Activated T-helper 1 cell treated with anti-CD3 and anti-CD28 coated beads, Interleukin-12 subunit alpha, Interleukin-12 subunit beta, Interleukin-2, Interleukin-4 antibody, amounts not matched to agents 30 ng/mL and 10 ng/mL and 1 ng/mL, durations not matched to agents 14 hours and 24 hours and 36 hours (primary cell): ENCODE results near the gene C9orf153. TPM values are rescaled to one million over a fixed set of nuclear protein-coding genes. Genes with fewer than 3 reads are reported as not detected.

ENCODE experiments used
- DNase-seq: peaks from one replicate; pipeline ENCODE4 v3.0.0; 2021; ENCODE audit warnings: low spot score
- H3K27ac Mint-ChIP-seq: one replicate; pipeline ENCODE4 v1.8.0; 2021; ENCODE audit warnings: mild to moderate bottlenecking, mixed read lengths
- H3K27me3 Mint-ChIP-seq: one replicate; pipeline ENCODE4 v1.8.0; 2022; ENCODE audit warnings: mild to moderate bottlenecking, moderate library complexity, mixed read lengths; ENCODE audit not compliant: insufficient read depth
- H3K36me3 Mint-ChIP-seq: one replicate; pipeline ENCODE4 v1.8.0; 2021; ENCODE audit warnings: low read depth, mixed read lengths
- H3K4me1 Mint-ChIP-seq: one replicate; pipeline ENCODE4 v1.8.0; 2021; ENCODE audit warnings: low read depth, mixed read lengths
- H3K4me3 Mint-ChIP-seq: one replicate; pipeline ENCODE4 v1.8.0; 2021; ENCODE audit warnings: mild to moderate bottlenecking, moderate library complexity, mixed read lengths
- H3K9me3 Mint-ChIP-seq: one replicate; pipeline ENCODE4 v1.8.0; 2021; ENCODE audit warnings: mixed read lengths
- intact Hi-C: fragments of 100-400 bp; cut with micrococcal nuclease; formaldehyde crosslinking; loops from one replicate; pipeline ENCODE4 v1.15.1; 2024
- total RNA-seq: library from RNA; stranded (reverse); gene quantifications from 2 replicates; pipeline ENCODE4 v1.2.3, GENCODE V29; 2022

Gene C9orf153
- total RNA-seq, 1 donor from 2014 or later: 0.34 TPM

GRCh38 chr9:86177995-86178394, 81.5 kb downstream of the C9orf153 start:
- Mint-ChIP-seq H3K4me1 (no peaks in the 10 kb centered on the region), H3K27ac (no peak overlapping the region), H3K9me3 (no peaks in the 10 kb centered on the region), H3K4me3 (no peak overlapping the region), H3K36me3 (no peaks in the 10 kb centered on the region), H3K27me3 (no peaks in the 10 kb centered on the region)
- DNase-seq: no peak
- intact Hi-C loops: no loop called here

- Mint-ChIP-seq H3K27ac (no peak overlapping the region), H3K4me1 (no peaks in the 10 kb centered on the region), H3K27me3 (no peaks in the 10 kb centered on the region), H3K9me3 (no peaks in the 10 kb centered on the region), H3K4me3 (no peak overlapping the region), H3K36me3 (no peaks in the 10 kb centered on the region)
- intact Hi-C loops: no loop called here
- no peak for DNase-seq
Observed at GRCh38 chr9:86176468-86176867, 83.0 kb downstream of the C9orf153 start.

GRCh38 chr9:86175743-86176456, 83.6 kb downstream of the C9orf153 start:
- no peaks in the 10 kb centered on the region for H3K9me3 Mint-ChIP-seq
- no peak for DNase-seq
- H3K36me3 Mint-ChIP-seq: no peaks in the 10 kb centered on the region
- H3K4me1 Mint-ChIP-seq: no peaks in the 10 kb centered on the region
- intact Hi-C loops: no loop called here
- H3K27ac Mint-ChIP-seq: no peak overlapping the region
- H3K27me3 Mint-ChIP-seq: no peaks in the 10 kb centered on the region
- no peak overlapping the region for H3K4me3 Mint-ChIP-seq

- no peaks in the 10 kb centered on the region for H3K27me3 Mint-ChIP-seq
- H3K27ac Mint-ChIP-seq: no peak overlapping the region
- H3K36me3 Mint-ChIP-seq: no peaks in the 10 kb centered on the region
- intact Hi-C loops: no loop called here
- H3K4me3 Mint-ChIP-seq: no peak overlapping the region
- no peaks in the 10 kb centered on the region for H3K4me1 Mint-ChIP-seq
- H3K9me3 Mint-ChIP-seq: no peaks in the 10 kb centered on the region
- no peak for DNase-seq
Observed at GRCh38 chr9:86175223-86175622, 84.2 kb downstream of the C9orf153 start.

Other genes with a start within 250 kb of the C9orf153 start
- gene GOLM1, start 160.1 kb downstream of the C9orf153 start, total RNA-seq: 8.1 and 10.1 TPM in 2 replicates
- 27.4 and 30.3 TPM in 2 replicates for gene ISCA1, start 22.9 kb upstream of the C9orf153 start, total RNA-seq
- gene TUT7, start 94.8 kb upstream of the C9orf153 start, total RNA-seq: 44.1 and 44.5 TPM in 2 replicates